OCI-LY7 (cell line): ENCODE data around the gene KIAA1328. TPM values are rescaled to one million over a fixed set of nuclear protein-coding genes. Genes with fewer than 3 reads are reported as not detected.

Experiments
- BruUV-seq: library from RNA; stranded (reverse); fragments of 400-500 nt; replicated peaks from 2 replicates; lab custom pipeline; 2021; lab: Mats Ljungman, UMichigan
- CTCF ChIA-PET: fragments of 300-600 bp; sonication (Branson Sonifier 250); formaldehyde crosslinking; loops from one replicate; lab custom pipeline; 2022; ENCODE audit warnings: antibody characterized with exemption; ENCODE audit not compliant: unreplicated experiment; lab: Charles Lee
- POLR2A ChIA-PET: fragments of 300-600 bp; sonication (Branson Sonifier 250); formaldehyde crosslinking; loops from one replicate; lab custom pipeline; 2022; ENCODE audit warnings: antibody characterized with exemption; lab: Charles Lee
- DNase-seq: peaks from one replicate; pipeline ENCODE4 v3.0.0-alpha.2; 2015; ENCODE audit warnings: low spot score
- H2AFZ ChIP-seq: fragments of 200-600 bp; sonication (generic), shearing (Covaris generic); 2 replicates; pipeline ENCODE4 v1.6.1; 2014; ENCODE audit warnings: mild to moderate bottlenecking, antibody characterized with exemption, low read length, moderate library complexity
- H3K27ac ChIP-seq: fragments of 200-600 bp; sonication (generic); 2 replicates; pipeline ENCODE4 v1.5.1; 2014; ENCODE audit warnings: mixed run types, low read depth, mild to moderate bottlenecking, moderate library complexity, low read length, inconsistent platforms; ENCODE audit not compliant: poor library complexity, severe bottlenecking
- H3K36me3 ChIP-seq: fragments of 200-600 bp; sonication (generic); 2 replicates; pipeline ENCODE4 v1.6.1; 2014; ENCODE audit warnings: mild to moderate bottlenecking, antibody characterized with exemption, low read length, moderate library complexity, mixed read lengths; ENCODE audit not compliant: insufficient read depth
- H3K4me1 ChIP-seq: fragments of 200-600 bp; sonication (generic); 2 replicates; pipeline ENCODE4 v1.5.1; 2014; ENCODE audit warnings: mild to moderate bottlenecking, low read length; ENCODE audit not compliant: insufficient read depth, poor library complexity, severe bottlenecking
- H3K4me2 ChIP-seq: fragments of 200-600 bp; sonication (generic); 2 replicates; pipeline ENCODE4 v1.6.1; 2014; ENCODE audit warnings: mild to moderate bottlenecking, low read length
- H3K4me3 ChIP-seq: fragments of 200-600 bp; sonication (generic); 2 replicates; pipeline ENCODE4 v1.5.1; 2014; ENCODE audit warnings: mild to moderate bottlenecking, low read depth, low read length; ENCODE audit not compliant: poor library complexity, severe bottlenecking
- H3K79me2 ChIP-seq: fragments of 200-600 bp; sonication (generic); 2 replicates; pipeline ENCODE4 v1.6.1; 2016; ENCODE audit warnings: low read depth, mild to moderate bottlenecking, low read length, moderate library complexity, mixed read lengths; ENCODE audit not compliant: insufficient read depth
- H3K9me2 ChIP-seq: fragments of 200-600 bp; sonication (generic); 2 replicates; pipeline ENCODE4 v1.6.1; 2016; ENCODE audit warnings: mild to moderate bottlenecking, low read length, mixed read lengths; ENCODE audit not compliant: insufficient read depth
- H3K9me3 ChIP-seq: fragments of 200-600 bp; sonication (generic); 2 replicates; pipeline ENCODE4 v1.6.1; 2014; ENCODE audit warnings: mild to moderate bottlenecking, mixed run types, low read length, mixed read lengths
- H4K20me1 ChIP-seq: fragments of 200-600 bp; sonication (generic); 2 replicates; pipeline ENCODE4 v1.6.1; 2014; ENCODE audit warnings: mild to moderate bottlenecking, antibody characterized with exemption, low read length, moderate library complexity, mixed read lengths; ENCODE audit not compliant: insufficient read depth
- EZH2phosphoT487 ChIP-seq: fragments of 200-600 bp; sonication (generic); IDR thresholded peaks from 2 replicates; pipeline ENCODE4 v1.6.1; 2018; ENCODE audit warnings: low read depth, borderline replicate concordance, mild to moderate bottlenecking, mixed run types, antibody characterized with exemption, low read length, moderate library complexity, mixed read lengths
- intact Hi-C: fragments of 100-400 bp; cut with micrococcal nuclease; formaldehyde crosslinking; loops from one replicate; pipeline ENCODE4 v1.10.0; 2022; ENCODE audit not compliant: unreplicated experiment
- total RNA-seq, 2 experiments: library from RNA; depleted of rRNA in 1 of 2; stranded (reverse); fragments of >200 nt in 1 of 2; shearing (Covaris generic) in 1 of 2; gene quantifications; 2 replicates each; pipeline ENCODE4 v1.2.3, GENCODE V29; 2014 to 2022
- TF ChIP-seq, protein P1 (sequence below): fragments of 200-600 bp; sonication (generic); conservative IDR thresholded peaks from 2 replicates; pipeline ENCODE4 v1.5.1; 2014; ENCODE audit warnings: mild to moderate bottlenecking, antibody characterized with exemption, low read length, moderate library complexity, mixed read lengths

KIAA1328 gene
- total RNA-seq, 2 experiments from 2014 or later = 3.0 to 5.8 TPM

- no peaks in the 10 kb centered on the region for H4K20me1 ChIP-seq
- no peaks in the 10 kb centered on the region for H3K9me3 ChIP-seq
- H3K4me1 ChIP-seq = no peaks in the 10 kb centered on the region
- no peaks in the 10 kb centered on the region for H3K9me2 ChIP-seq
- H2AFZ ChIP-seq = no peak overlapping the region
- no TSS peak for BruUV-seq
- TF ChIP-seq, protein P1, sequence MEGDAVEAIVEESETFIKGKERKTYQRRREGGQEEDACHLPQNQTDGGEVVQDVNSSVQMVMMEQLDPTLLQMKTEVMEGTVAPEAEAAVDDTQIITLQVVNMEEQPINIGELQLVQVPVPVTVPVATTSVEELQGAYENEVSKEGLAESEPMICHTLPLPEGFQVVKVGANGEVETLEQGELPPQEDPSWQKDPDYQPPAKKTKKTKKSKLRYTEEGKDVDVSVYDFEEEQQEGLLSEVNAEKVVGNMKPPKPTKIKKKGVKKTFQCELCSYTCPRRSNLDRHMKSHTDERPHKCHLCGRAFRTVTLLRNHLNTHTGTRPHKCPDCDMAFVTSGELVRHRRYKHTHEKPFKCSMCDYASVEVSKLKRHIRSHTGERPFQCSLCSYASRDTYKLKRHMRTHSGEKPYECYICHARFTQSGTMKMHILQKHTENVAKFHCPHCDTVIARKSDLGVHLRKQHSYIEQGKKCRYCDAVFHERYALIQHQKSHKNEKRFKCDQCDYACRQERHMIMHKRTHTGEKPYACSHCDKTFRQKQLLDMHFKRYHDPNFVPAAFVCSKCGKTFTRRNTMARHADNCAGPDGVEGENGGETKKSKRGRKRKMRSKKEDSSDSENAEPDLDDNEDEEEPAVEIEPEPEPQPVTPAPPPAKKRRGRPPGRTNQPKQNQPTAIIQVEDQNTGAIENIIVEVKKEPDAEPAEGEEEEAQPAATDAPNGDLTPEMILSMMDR = no peak
- TF ChIP-seq EZH2phosphoT487 = no peak
- H3K27ac ChIP-seq = no peak overlapping the region
- ChIA-PET POLR2A (no interaction called here), CTCF (no interaction called here)
- DNase-seq = no peak
- no peak overlapping the region for H3K4me2 ChIP-seq
- no peaks in the 10 kb centered on the region for H3K36me3 ChIP-seq
- no peak overlapping the region for H3K4me3 ChIP-seq
- intact Hi-C loops = no loop called here
- H3K79me2 ChIP-seq = no peaks in the 10 kb centered on the region
Measured at GRCh38 chr18:37085362-37085761, 256.4 kb downstream of the KIAA1328 start.

GRCh38 chr18:37107748-37108522 lies 279.0 kb downstream of the KIAA1328 start:
- TF ChIP-seq, protein P1 = no peak
- no peak for TF ChIP-seq EZH2phosphoT487
- Histone ChIP-seq H3K4me3 (no peak overlapping the region), H3K79me2 (no peaks in the 10 kb centered on the region), H4K20me1 (no peaks in the 10 kb centered on the region), H3K9me3 (no peaks in the 10 kb centered on the region), H3K27ac (no peak overlapping the region), H3K4me2 (no peak overlapping the region), H3K9me2 (no peaks in the 10 kb centered on the region), H3K4me1 (no peaks in the 10 kb centered on the region), H3K36me3 (no peaks in the 10 kb centered on the region), H2AFZ (no peak overlapping the region)
- DNase-seq = no peak
- ChIA-PET POLR2A (interaction anchor here (0.6 to 1.0 kb wide), 2 partner anchors 41 to 464 kb away, joined by 3 read pairs; no protein-coding TSS in a partner anchor), CTCF (no interaction called here)
- intact Hi-C loops = no loop called here
- BruUV-seq = no TSS peak

- ChIA-PET POLR2A (interaction anchor here (0.7 kb wide), 1 partner anchor 1247 kb away, joined by 3 read pairs; no protein-coding TSS in a partner anchor), CTCF (no interaction called here)
- intact Hi-C loops = no loop called here
- no peak for DNase-seq
- no TSS peak for BruUV-seq
- Histone ChIP-seq H3K4me2 (no peak overlapping the region), H3K79me2 (no peaks in the 10 kb centered on the region), H3K4me1 (no peaks in the 10 kb centered on the region), H3K9me3 (no peaks in the 10 kb centered on the region), H2AFZ (no peak overlapping the region), H3K9me2 (no peaks in the 10 kb centered on the region), H4K20me1 (no peaks in the 10 kb centered on the region), H3K27ac (no peak overlapping the region), H3K36me3 (no peaks in the 10 kb centered on the region), H3K4me3 (no peak overlapping the region)
- TF ChIP-seq, protein P1 = no peak
- no peak for TF ChIP-seq EZH2phosphoT487
Measured at GRCh38 chr18:37122877-37123276, 293.9 kb downstream of the KIAA1328 start.
